NCI-H146 treated with DMSO at 0.1 percent for 48 hours (cell line): ENCODE measurements around the gene SREK1.
A peak's percentile ranks its signal among the peaks of the same experiment; 100 is the strongest.
"Not testable (repeated sequence)": the region's sequence is repeated elsewhere in the genome, so short reads cannot be mapped to it uniquely, and the experiment has no call there.

Experiments
- DNase-seq: peaks from one replicate; lab custom pipeline; 2025; ENCODE audit not compliant: unreplicated experiment; lab: John Stamatoyannopoulos, UW

Gene SREK1

GRCh38 chr5:66222455-66222854 is 78.4 kb downstream of the SREK1 start:
- DNase-seq: no peak

- DNase-seq: not testable (repeated sequence)
Observed at GRCh38 chr5:66222896-66223295, 78.8 kb downstream of the SREK1 start.

- no peak for DNase-seq
Observed at GRCh38 chr5:66223637-66224036, 79.5 kb downstream of the SREK1 start.

- peak; percentile 82 for DNase-seq
Observed at GRCh38 chr5:66224274-66224673, 80.2 kb downstream of the SREK1 start.

GRCh38 chr5:66224773-66225553 is 80.9 kb downstream of the SREK1 start:
- no peak for DNase-seq

GRCh38 chr5:66230551-66230950 is 86.5 kb downstream of the SREK1 start:
- peak; percentile 17 for DNase-seq

- no peak for DNase-seq
Observed at GRCh38 chr5:66231508-66231907, 87.4 kb downstream of the SREK1 start.

- no peak for DNase-seq
Observed at GRCh38 chr5:66232275-66232674, 88.2 kb downstream of the SREK1 start.

GRCh38 chr5:66232706-66233445 is 88.8 kb downstream of the SREK1 start:
- DNase-seq: no peak
